Endothelial cell of umbilical vein (primary cell): ENCODE results near the gene MCCC1. TPM values are rescaled to one million over a fixed set of nuclear protein-coding genes. Genes with fewer than 3 reads are reported as not detected.

ENCODE experiments used
- BruUV-seq: library from RNA; stranded (reverse); fragments of 400-500 nt; replicated peaks from 2 replicates; lab custom pipeline; 2021; lab: Mats Ljungman, UMichigan
- CTCF ChIA-PET: fragments of 300-600, 350-600 bp; sonication (Branson Sonifier 250); formaldehyde crosslinking; loops from one replicate; lab custom pipeline; 2021; ENCODE audit warnings: antibody characterized with exemption, inconsistent platforms; lab: Charles Lee
- POLR2A ChIA-PET: fragments of 300-600, 350-600 bp; sonication (Branson Sonifier 250); formaldehyde crosslinking; loops from one replicate; lab custom pipeline; 2021; ENCODE audit warnings: antibody characterized with exemption, inconsistent platforms; lab: Charles Lee
- DNase-seq: peaks from one replicate; pipeline ENCODE4 v3.0.0-alpha.2; 2011; ENCODE audit warnings: low read depth, low spot score
- FAIRE-seq: peaks from 2 replicates; lab custom pipeline; 2011; peaks lifted over from hg19 to GRCh38; lab: Jason Lieb, UNC
- H2AFZ ChIP-seq: 2 replicates; pipeline ENCODE4 v1.6.0; 2012; ENCODE audit warnings: low read depth, low read length, control low read depth, inconsistent platforms
- H3K27ac ChIP-seq: 2 replicates; pipeline ENCODE4 v1.5.1; 2011; ENCODE audit warnings: low read depth, mild to moderate bottlenecking, control low read depth, low read length, moderate library complexity; ENCODE audit not compliant: insufficient read depth
- H3K27me3 ChIP-seq, 2 experiments: 2 replicates each; pipeline versions ENCODE4 v1.6.0 to v1.6.1; 2011; ENCODE audit warnings: low read length in 2 of 2, mixed read lengths in 1 of 2; ENCODE audit not compliant: control insufficient read depth in 2 of 2, insufficient read depth in 2 of 2
- H3K36me3 ChIP-seq, 2 experiments: 2 replicates in 1 of 2; 3 replicates in 1 of 2; pipeline ENCODE4 v1.5.1; 2011; ENCODE audit warnings: low read length in 2 of 2, mild to moderate bottlenecking in 1 of 2, moderate library complexity in 1 of 2; ENCODE audit not compliant: control insufficient read depth in 2 of 2, insufficient read depth in 2 of 2; ENCODE audit errors: extremely low read depth in 1 of 2
- H3K4me1 ChIP-seq: 3 replicates; pipeline ENCODE4 v1.5.1; 2011; ENCODE audit warnings: mild to moderate bottlenecking, low read length; ENCODE audit not compliant: control insufficient read depth, insufficient read depth; ENCODE audit errors: extremely low read depth
- H3K4me2 ChIP-seq: 2 replicates; pipeline ENCODE4 v1.6.1; 2011; ENCODE audit warnings: low read length, control low read depth, mixed read lengths; ENCODE audit not compliant: insufficient read depth
- H3K4me3 ChIP-seq, 3 experiments: fragments of 200-600 bp in 1 of 3; sonication (generic), shearing (Covaris generic) in 1 of 3; replicated peaks in 1 of 3; 2 replicates each; pipeline ENCODE4 v1.5.1; 2011 to 2016; ENCODE audit warnings: control low read depth in 3 of 3, low read length in 3 of 3, mild to moderate bottlenecking in 2 of 3, inconsistent platforms in 1 of 3, low read depth in 1 of 3, moderate library complexity in 1 of 3; ENCODE audit not compliant: insufficient read depth in 1 of 3
- H3K79me2 ChIP-seq: 2 replicates; pipeline ENCODE4 v1.6.0; 2012; ENCODE audit warnings: low read length, inconsistent platforms; ENCODE audit not compliant: control insufficient read depth, insufficient read depth
- H3K9ac ChIP-seq: replicated peaks from 2 replicates; pipeline ENCODE3; 2011; ENCODE audit warnings: low read length, control low read depth; ENCODE audit not compliant: insufficient read depth; ENCODE audit errors: extremely low read depth
- H3K9me1 ChIP-seq: replicated peaks from 3 replicates; pipeline ENCODE4 v1.6.0; 2011; ENCODE audit warnings: mild to moderate bottlenecking, low read length; ENCODE audit not compliant: control insufficient read depth, insufficient read depth; ENCODE audit errors: extremely low read depth
- H3K9me3 ChIP-seq: replicated peaks from 2 replicates; pipeline ENCODE4 v1.5.1; 2012; ENCODE audit warnings: low read length, inconsistent platforms; ENCODE audit not compliant: control insufficient read depth, insufficient read depth
- H4K20me1 ChIP-seq: replicated peaks from 2 replicates; pipeline ENCODE3; 2011; ENCODE audit warnings: mild to moderate bottlenecking, low read length; ENCODE audit not compliant: control insufficient read depth, insufficient read depth; ENCODE audit errors: extremely low read depth
- EZH2 ChIP-seq: IDR thresholded peaks from 2 replicates; pipeline ENCODE4 v1.6.1; 2012; ENCODE audit warnings: borderline replicate concordance, low read depth, mild to moderate bottlenecking, moderate library complexity, low read length, inconsistent platforms; ENCODE audit not compliant: severe bottlenecking
- FOS ChIP-seq: IDR thresholded peaks from 2 replicates; pipeline ENCODE4 v1.6.1; 2011; ENCODE audit warnings: mild to moderate bottlenecking, low read length, moderate library complexity, borderline replicate concordance; ENCODE audit not compliant: insufficient read depth
- GATA2 ChIP-seq: IDR thresholded peaks from 2 replicates; pipeline ENCODE4 v1.7.0; 2011; ENCODE audit warnings: low read depth, mild to moderate bottlenecking, moderate library complexity, mixed read lengths, low read length; ENCODE audit not compliant: insufficient read length, insufficient read depth
- JUN ChIP-seq: IDR thresholded peaks from 2 replicates; pipeline ENCODE4 v1.6.1; 2011; ENCODE audit warnings: borderline replicate concordance, low read depth; ENCODE audit not compliant: insufficient read length, insufficient read depth
- MYC ChIP-seq: IDR thresholded peaks from one replicate; pipeline ENCODE4 v1.6.1; 2011; ENCODE audit warnings: mild to moderate bottlenecking, low read depth, low read length
- POLR2A ChIP-seq: IDR thresholded peaks from 2 replicates; pipeline ENCODE4 v1.6.1; 2012; ENCODE audit warnings: low read depth, mild to moderate bottlenecking, control low read depth, low read length
- POLR2AphosphoS5 ChIP-seq: IDR thresholded peaks from 2 replicates; pipeline ENCODE4 v1.6.1; 2012; ENCODE audit warnings: low read depth, mild to moderate bottlenecking, control low read depth, low read length, moderate library complexity; ENCODE audit not compliant: insufficient read depth
- dilution Hi-C: fragments of 300-500 bp; cut with MboI; formaldehyde crosslinking; loops from one replicate; pipeline ENCODE4 v1.15.0; 2019; ENCODE audit warnings: low sequenced_read_pairs; ENCODE audit not compliant: extremely low pct_ligation_motif_present
- intact Hi-C: fragments of 100-400 bp; cut with micrococcal nuclease; formaldehyde crosslinking; loops from one replicate; pipeline ENCODE4 v1.10.0; 2022
- polyA plus RNA-seq, 4 experiments: library from polyadenylated mRNA; depleted of rRNA in 3 of 4; stranded (reverse) in 3 of 4; unstranded in 1 of 4; fragments of >200 nt; gene quantifications; 2 replicates each; pipeline versions ENCODE4 v1.2.1 to v1.2.3, GENCODE V29; 2011 to 2012; ENCODE audit warnings: missing spikeins in 1 of 4
- total RNA-seq: library from RNA; stranded (reverse); gene quantifications from 2 replicates; pipeline ENCODE4 v1.2.3, GENCODE V29; 2021
- TF ChIP-seq, protein P1 (sequence below), 2 donors: IDR thresholded peaks; 1 replicate in 1 of 2; 2 replicates in 1 of 2; pipeline ENCODE4 v1.5.1; 2011; ENCODE audit warnings: low read length in 2 of 2, mild to moderate bottlenecking in 2 of 2, moderate library complexity in 2 of 2, control low read depth in 1 of 2, inconsistent platforms in 1 of 2, low read depth in 1 of 2; ENCODE audit not compliant: insufficient read depth in 1 of 2; ENCODE audit errors: extremely low read depth in 1 of 2
- TF ChIP-seq, protein P2 (sequence below): IDR thresholded peaks from 2 replicates; pipeline ENCODE4 v1.6.1; 2011; ENCODE audit not compliant: insufficient read depth, insufficient read length

MCCC1 gene
- total and polyA plus RNA-seq, 2 donors (not counting 3 experiments of a cell fraction or from before 2014, with no cell fraction given), result 9.2 to 19.7 TPM

DNA sequence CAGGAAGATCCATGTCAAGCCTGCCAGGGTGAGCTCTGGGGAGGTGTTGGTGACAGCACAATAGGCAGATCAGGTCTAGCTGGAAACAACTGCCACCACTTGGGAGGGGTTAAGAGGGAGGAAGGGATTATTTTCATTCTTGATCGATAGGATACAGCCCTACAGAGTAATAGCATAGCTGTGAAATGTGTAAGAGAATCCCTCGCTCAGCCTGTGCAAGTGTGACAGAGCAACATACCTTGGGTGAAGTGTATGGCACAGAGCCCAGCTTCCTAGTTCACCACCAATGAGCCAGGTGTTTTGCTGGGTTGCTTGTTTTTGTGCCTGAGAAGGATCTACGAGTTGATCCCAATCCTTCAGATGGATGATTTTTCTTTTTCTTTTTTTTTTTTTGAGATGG is 109.7 kb downstream of the MCCC1 start:
- DNase-seq (no peak), FAIRE-seq (no peak)
- dilution Hi-C loops, result no loop called here
- H3K9ac ChIP-seq, result no peak overlapping the region
- peaks cover 0 to 2% of the 10 kb centered on the region in 2 experiments for H3K27me3 ChIP-seq
- H3K27ac ChIP-seq, result no peak overlapping the region
- H4K20me1 ChIP-seq, result no peaks in the 10 kb centered on the region
- H3K4me1 ChIP-seq, result no peaks in the 10 kb centered on the region
- no peak overlapping the region for H3K4me2 ChIP-seq
- H3K4me3 ChIP-seq, result no peak overlapping the region
- no TSS peak for BruUV-seq
- H3K36me3 ChIP-seq, result no peaks in the 10 kb centered on the region
- H3K9me3 ChIP-seq, result no peaks in the 10 kb centered on the region
- CTCF ChIA-PET, result no interaction called here
- no peaks in the 10 kb centered on the region for H3K9me1 ChIP-seq
- H3K79me2 ChIP-seq, result no peaks in the 10 kb centered on the region
- intact Hi-C loops, result no loop called here
- no peak for TF ChIP-seq POLR2AphosphoS5
- TF ChIP-seq, protein P1, sequence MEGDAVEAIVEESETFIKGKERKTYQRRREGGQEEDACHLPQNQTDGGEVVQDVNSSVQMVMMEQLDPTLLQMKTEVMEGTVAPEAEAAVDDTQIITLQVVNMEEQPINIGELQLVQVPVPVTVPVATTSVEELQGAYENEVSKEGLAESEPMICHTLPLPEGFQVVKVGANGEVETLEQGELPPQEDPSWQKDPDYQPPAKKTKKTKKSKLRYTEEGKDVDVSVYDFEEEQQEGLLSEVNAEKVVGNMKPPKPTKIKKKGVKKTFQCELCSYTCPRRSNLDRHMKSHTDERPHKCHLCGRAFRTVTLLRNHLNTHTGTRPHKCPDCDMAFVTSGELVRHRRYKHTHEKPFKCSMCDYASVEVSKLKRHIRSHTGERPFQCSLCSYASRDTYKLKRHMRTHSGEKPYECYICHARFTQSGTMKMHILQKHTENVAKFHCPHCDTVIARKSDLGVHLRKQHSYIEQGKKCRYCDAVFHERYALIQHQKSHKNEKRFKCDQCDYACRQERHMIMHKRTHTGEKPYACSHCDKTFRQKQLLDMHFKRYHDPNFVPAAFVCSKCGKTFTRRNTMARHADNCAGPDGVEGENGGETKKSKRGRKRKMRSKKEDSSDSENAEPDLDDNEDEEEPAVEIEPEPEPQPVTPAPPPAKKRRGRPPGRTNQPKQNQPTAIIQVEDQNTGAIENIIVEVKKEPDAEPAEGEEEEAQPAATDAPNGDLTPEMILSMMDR (IDR thresholded peaks at IDR 0.05; ENCODE audit: extremely low read depth in 1 of 2, insufficient read depth in 1 of 2, low read depth in 1 of 2, low read length in 2 of 2), result no peak
- no peak for TF ChIP-seq JUN
- no peak for TF ChIP-seq POLR2A
- TF ChIP-seq EZH2, result no peak
- no peak overlapping the region for H2AFZ ChIP-seq
- POLR2A ChIA-PET, result no interaction called here

DNA sequence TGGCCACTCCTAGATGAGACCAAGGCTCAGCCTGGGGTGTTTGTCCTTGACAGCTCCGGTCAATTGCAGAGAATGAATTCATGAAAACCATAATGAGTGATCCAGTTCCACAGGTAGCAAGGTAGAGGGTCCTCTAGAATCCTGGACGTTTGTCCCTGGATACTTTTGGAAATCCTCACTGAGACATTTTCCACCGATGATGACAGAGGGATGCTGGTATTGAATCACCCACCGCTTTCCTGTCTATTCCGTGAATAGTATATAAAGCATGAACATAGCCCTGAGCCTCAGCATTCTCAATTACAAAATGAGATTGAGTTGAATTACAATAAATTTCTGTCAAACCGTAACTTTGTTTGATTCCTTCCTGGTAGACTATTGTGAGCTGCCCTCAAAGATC is 113.3 kb downstream of the MCCC1 start:
- Histone ChIP-seq H3K36me3 (no peaks in the 10 kb centered on the region), H3K4me2 (no peak overlapping the region), H4K20me1 (no peaks in the 10 kb centered on the region), H2AFZ (no peak overlapping the region), H3K27me3 (peaks cover 0 to 2% of the 10 kb centered on the region in 2 experiments), H3K27ac (no peak overlapping the region), H3K4me1 (peaks cover 2% of the 10 kb centered on the region), H3K4me3 (no peak overlapping the region), H3K9me3 (no peaks in the 10 kb centered on the region), H3K9me1 (no peaks in the 10 kb centered on the region), H3K79me2 (no peaks in the 10 kb centered on the region), H3K9ac (no peak overlapping the region)
- ChIA-PET CTCF (no interaction called here), POLR2A (no interaction called here)
- BruUV-seq, result no TSS peak
- FAIRE-seq (no peak), DNase-seq (no peak)
- dilution Hi-C loops, result no loop called here
- intact Hi-C loops, result no loop called here
- TF ChIP-seq, protein P2, sequence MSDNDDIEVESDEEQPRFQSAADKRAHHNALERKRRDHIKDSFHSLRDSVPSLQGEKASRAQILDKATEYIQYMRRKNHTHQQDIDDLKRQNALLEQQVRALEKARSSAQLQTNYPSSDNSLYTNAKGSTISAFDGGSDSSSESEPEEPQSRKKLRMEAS, result no peak
- TF ChIP-seq POLR2AphosphoS5 (no peak), POLR2A (no peak), EZH2 (no peak), FOS (no peak), JUN (no peak), MYC (no peak), GATA2 (no peak)
- TF ChIP-seq, protein P1 (IDR thresholded peaks at IDR 0.05; ENCODE audit: extremely low read depth in 1 of 2, insufficient read depth in 1 of 2, low read depth in 1 of 2, low read length in 2 of 2), result no peak
